ENCODE results near the gene S100A5. TPM values are rescaled to one million over a fixed set of nuclear protein-coding genes. Genes with fewer than 3 reads are reported as not detected.
"Not testable (repeated sequence)": the region's sequence is repeated elsewhere in the genome, so short reads cannot be mapped to it uniquely, and the experiment has no call there.

S100A5 gene
- total and polyA plus RNA-seq, 2 of the 8 experiments (the other 6 are each of a cell fraction or from before 2014, with no cell fraction given): not detected

DNA sequence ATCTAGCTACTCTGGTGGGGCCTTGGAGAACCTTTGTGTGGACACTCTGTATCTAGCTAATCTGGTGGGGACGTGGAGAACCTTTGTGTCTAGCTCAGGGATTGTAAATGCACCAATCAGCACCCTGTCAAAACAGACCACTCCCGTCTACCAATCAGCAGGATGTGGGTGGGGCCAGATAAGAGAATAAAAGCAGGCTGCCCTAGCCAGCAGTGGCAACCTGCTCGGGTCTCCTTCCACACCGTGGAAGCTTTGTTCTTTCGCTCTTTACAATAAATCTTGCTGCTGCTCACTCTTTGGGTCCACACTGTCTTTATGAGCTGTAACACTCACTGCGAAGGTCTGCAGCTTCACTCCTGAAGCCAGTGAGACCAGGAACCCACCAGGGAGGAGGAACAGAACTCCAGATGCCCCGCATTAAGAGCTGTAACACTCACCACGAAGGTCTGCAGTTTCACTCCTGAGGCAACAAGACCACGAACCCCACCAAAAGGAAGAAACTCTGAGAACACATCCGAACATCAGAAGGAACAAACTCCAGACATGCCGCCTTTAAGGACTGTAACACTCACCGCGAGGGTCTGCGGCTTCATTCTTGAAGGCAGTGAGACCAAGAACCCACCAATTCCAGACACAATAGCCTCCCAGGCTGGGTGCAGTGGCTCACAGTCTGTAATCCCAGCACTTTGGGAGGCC is 18.2 kb downstream of the S100A5 start:
- not testable (repeated sequence) for H3K4me3 ChIP-seq (ENCODE audit: extremely low read depth in 1 of 4, insufficient read depth in 2 of 4, low read depth in 3 of 4, low read length in 4 of 4); H4K91ac ChIP-seq (replicated peaks; ENCODE audit: insufficient read length, low read length); H3K4ac ChIP-seq (replicated peaks; ENCODE audit: insufficient read length, low read depth, low read length); H3K27ac ChIP-seq (ENCODE audit: low read depth, low read length); H2BK12ac ChIP-seq (ENCODE audit: low read depth, low read length); H3K56ac ChIP-seq (replicated peaks; ENCODE audit: insufficient read length, low read depth, low read length); H4K5ac ChIP-seq (ENCODE audit: insufficient read length, low read depth, low read length); H3K4me2 ChIP-seq (ENCODE audit: insufficient read depth in 1 of 2, low read depth in 2 of 2, low read length in 2 of 2); H2BK15ac ChIP-seq (ENCODE audit: low read length); H2BK120ac ChIP-seq (replicated peaks; ENCODE audit: low read depth, low read length); H4K8ac ChIP-seq (ENCODE audit: extremely low read depth, insufficient read depth, low read length); H4K20me1 ChIP-seq (replicated peaks in 1 of 2; ENCODE audit: control insufficient read depth in 1 of 2, insufficient read depth in 2 of 2, low read length in 2 of 2); H3K9me3 ChIP-seq (ENCODE audit: insufficient read depth in 2 of 2, low read depth in 1 of 2, low read length in 1 of 2); DNase-seq (ENCODE audit: low read depth in 1 of 2, low spot score in 2 of 2); H3K79me2 ChIP-seq (ENCODE audit: control insufficient read depth in 1 of 2, insufficient read depth in 2 of 2, low read length in 2 of 2); H3K18ac ChIP-seq (ENCODE audit: extremely low read depth, low read length); FAIRE-seq; H2AK5ac ChIP-seq (ENCODE audit: low read depth, low read length); H2BK5ac ChIP-seq (ENCODE audit: low read depth, low read length); H2AFZ ChIP-seq (ENCODE audit: low read length); H3K27me3 ChIP-seq (replicated peaks in 1 of 4; ENCODE audit: control insufficient read depth in 3 of 4, extremely low read depth in 1 of 4, insufficient read depth in 3 of 4, low read length in 3 of 4); H3K23ac ChIP-seq (ENCODE audit: insufficient read length); H3K36me3 ChIP-seq (ENCODE audit: control insufficient read depth in 2 of 4, insufficient read depth in 4 of 4, low read length in 3 of 4); H3K9ac ChIP-seq (replicated peaks in 1 of 4; ENCODE audit: extremely low read depth in 1 of 4, low read depth in 3 of 4, low read length in 3 of 4); H3K79me1 ChIP-seq (ENCODE audit: low read depth, low read length); H2BK20ac ChIP-seq (ENCODE audit: low read length); H3K14ac ChIP-seq (ENCODE audit: insufficient read length); H3K23me2 ChIP-seq (ENCODE audit: low read depth, low read length)
- WGBS, 2 experiments (ENCODE audit: extremely low coverage in 1 of 2, insufficient coverage in 1 of 2, insufficient read length in 1 of 2, insufficient replicate concordance in 2 of 2, low coverage in 1 of 2, low lambda C conversion rate in 2 of 2, missing lambda C conversion rate in 1 of 2): 86% methylated on average over 13 of the region's 14 CpGs; no CpG with 5 or more reads in 1 of the 2 experiments
- CTCF ChIA-PET (ENCODE audit: partially characterized antibody): interaction anchor here (1.2 to 4.4 kb wide), 3 partner anchors 11 to 167 kb away, joined by 4 to 51 read pairs (median 8); partner anchors contain the start of gene S100A6
- peaks cover 6 to 15% (median 8%) of the 10 kb centered on the region in 4 experiments; a peak in 5 of 7 replicates for H3K4me1 ChIP-seq (replicated peaks in 1 of 4; ENCODE audit: control insufficient read depth in 3 of 4, insufficient read depth in 4 of 4, low read length in 3 of 4)
- POLR2A ChIA-PET (ENCODE audit: partially characterized antibody): interaction anchor here (2.7 to 3.2 kb wide), 2 partner anchors 10 to 112 kb away, joined by 10 to 13 read pairs; partner anchors contain the start of gene CHTOP

Data from H1 (cell line).